Choroid plexus epithelial cell (primary cell): ENCODE results near the gene SRC.

Experiments used
- DNase-seq: peaks from one replicate; pipeline ENCODE4 v3.0.0-alpha.2; 2010; ENCODE audit warnings: low read depth
- H3K4me3 ChIP-seq: 2 replicates; pipeline ENCODE4 v1.5.1; 2011; ENCODE audit warnings: low read depth, mild to moderate bottlenecking, control low read depth, low read length, moderate library complexity
- CTCF ChIP-seq: conservative IDR thresholded peaks from 2 replicates; pipeline ENCODE4 v1.5.1; 2011; ENCODE audit warnings: low read depth, mild to moderate bottlenecking, control low read depth, inconsistent platforms, low read length, moderate library complexity

Gene SRC

GRCh38 chr20:37445041-37445440 lies 99.1 kb downstream of the SRC start:
- no peak for TF ChIP-seq CTCF
- no peak for DNase-seq
- no peak overlapping the region for H3K4me3 ChIP-seq

- no peak for DNase-seq
- no peak overlapping the region for H3K4me3 ChIP-seq
- no peak for TF ChIP-seq CTCF
Observed at GRCh38 chr20:37446286-37447032, 100.5 kb downstream of the SRC start.

- TF ChIP-seq CTCF, result no peak
- no peak for DNase-seq
- no peak overlapping the region for H3K4me3 ChIP-seq
Observed at GRCh38 chr20:37447688-37448087, 101.7 kb downstream of the SRC start.

GRCh38 chr20:37449276-37449675 lies 103.3 kb downstream of the SRC start:
- no peak overlapping the region for H3K4me3 ChIP-seq
- TF ChIP-seq CTCF, result no peak
- no peak for DNase-seq

GRCh38 chr20:37450344-37450743 lies 104.4 kb downstream of the SRC start:
- DNase-seq, result no peak
- TF ChIP-seq CTCF, result no peak
- H3K4me3 ChIP-seq, result no peak overlapping the region

- no peak overlapping the region for H3K4me3 ChIP-seq
- DNase-seq, result no peak
- no peak for TF ChIP-seq CTCF
Observed at GRCh38 chr20:37451616-37452015, 105.7 kb downstream of the SRC start.

- no peak overlapping the region for H3K4me3 ChIP-seq
- DNase-seq, result no peak
- no peak for TF ChIP-seq CTCF
Observed at GRCh38 chr20:37452236-37452635, 106.3 kb downstream of the SRC start.
